B cell (primary cell): ENCODE results near the gene LARGE2. TPM values are rescaled to one million over a fixed set of nuclear protein-coding genes. Genes with fewer than 3 reads are reported as not detected.

Experiments
- ATAC-seq: fragments of 200-7000 bp; cut with Tn5 transposase; one replicate; pipeline ENCODE4 v1.10.0; 2021; ENCODE audit warnings: low read depth, mild to moderate bottlenecking, moderate number of reproducible peaks, moderate library complexity
- CTCF ChIA-PET: fragments of 350-600 bp; sonication (Branson Sonifier 250); formaldehyde crosslinking; loops from one replicate; lab custom pipeline; 2021; ENCODE audit warnings: antibody characterized with exemption, inconsistent platforms; lab: Charles Lee
- POLR2A ChIA-PET: fragments of 350-600 bp; sonication (Branson Sonifier 250); formaldehyde crosslinking; loops from one replicate; lab custom pipeline; 2021; ENCODE audit warnings: antibody characterized with exemption; lab: Charles Lee
- DNase-seq: peaks from one replicate; pipeline ENCODE4 v3.0.0; 2013
- H2AFZ ChIP-seq: 2 replicates; pipeline ENCODE4 v1.6.1; 2012; ENCODE audit warnings: mild to moderate bottlenecking, low read depth, low read length; ENCODE audit not compliant: insufficient read depth, poor library complexity, severe bottlenecking
- H3K27ac ChIP-seq, 2 donors: 1 replicate in 1 of 2; 2 replicates in 1 of 2; pipeline ENCODE4 v1.5.1; 2012 to 2013; ENCODE audit warnings: low read length in 2 of 2, mild to moderate bottlenecking in 2 of 2, moderate library complexity in 1 of 2
- H3K27me3 ChIP-seq, 4 experiments: fragments of 200-600 bp in 1 of 4; sonication (generic) in 1 of 4; replicated peaks in 1 of 4; 1 replicate in 2 of 4; 2 replicates in 2 of 4; pipeline versions ENCODE4 v1.6.1 to v1.7.0; 2013 to 2016; ENCODE audit warnings: low read length in 3 of 4, mild to moderate bottlenecking in 2 of 4, mixed read lengths in 1 of 4, moderate library complexity in 1 of 4; ENCODE audit not compliant: insufficient read depth in 4 of 4, control insufficient read depth in 3 of 4; ENCODE audit errors: control extremely low read depth in 1 of 4
- H3K36me3 ChIP-seq, 2 experiments: replicated peaks in 1 of 2; 1 replicate in 1 of 2; 2 replicates in 1 of 2; pipeline versions ENCODE4 v1.6.1 to v1.7.1; 2013; ENCODE audit warnings: low read length in 1 of 2; ENCODE audit not compliant: insufficient read depth in 2 of 2, control insufficient read depth in 1 of 2; ENCODE audit errors: control extremely low read depth in 1 of 2, extremely low read depth in 1 of 2
- H3K4me1 ChIP-seq, 2 donors: fragments of 200-600 bp in 1 of 2; sonication (generic) in 1 of 2; 1 replicate in 1 of 2; 2 replicates in 1 of 2; pipeline versions ENCODE4 v1.5.1 to v1.6.1; 2013 to 2017; ENCODE audit warnings: low read length in 2 of 2; ENCODE audit not compliant: control insufficient read depth in 2 of 2, insufficient read depth in 2 of 2
- H3K4me2 ChIP-seq: replicated peaks from 2 replicates; pipeline ENCODE3; 2012; ENCODE audit warnings: mild to moderate bottlenecking, low read depth, low read length; ENCODE audit not compliant: poor library complexity, severe bottlenecking
- H3K4me3 ChIP-seq, 5 experiments: fragments of 200-600 bp in 1 of 5; sonication (generic) in 1 of 5; 1 replicate in 3 of 5; 2 replicates in 2 of 5; pipeline versions ENCODE4 v1.5.1 to v1.7.0; 2011 to 2016; ENCODE audit warnings: low read length in 4 of 5, mild to moderate bottlenecking in 4 of 5, low read depth in 2 of 5, control low read depth in 1 of 5, moderate library complexity in 1 of 5; ENCODE audit not compliant: insufficient read depth in 1 of 5; ENCODE audit errors: control extremely low read depth in 1 of 5, extremely low read depth in 1 of 5
- H3K79me2 ChIP-seq: fragments of 200-600 bp; sonication (generic); one replicate; pipeline ENCODE4 v1.6.0; 2016; ENCODE audit warnings: low read length; ENCODE audit not compliant: control insufficient read depth, insufficient read depth
- H3K9ac ChIP-seq: fragments of 200-600 bp; sonication (generic); 2 replicates; pipeline ENCODE4 v1.6.1; 2017; ENCODE audit warnings: mild to moderate bottlenecking, low read length, moderate library complexity
- H3K9me3 ChIP-seq, 3 donors: one replicate each; pipeline versions ENCODE4 v1.6.1 to v1.7.1; 2013; ENCODE audit warnings: low read length in 2 of 3; ENCODE audit not compliant: control insufficient read depth in 2 of 3, insufficient read depth in 1 of 3; ENCODE audit errors: control extremely low read depth in 1 of 3
- H4K20me1 ChIP-seq: 2 replicates; pipeline ENCODE4 v1.6.0; 2012; ENCODE audit warnings: mild to moderate bottlenecking, low read length; ENCODE audit not compliant: insufficient read depth, control insufficient read depth, poor library complexity, severe bottlenecking
- H3K27ac Mint-ChIP-seq: one replicate; pipeline ENCODE4 v1.8.0; 2021; ENCODE audit warnings: mixed read lengths
- H3K27me3 Mint-ChIP-seq: one replicate; pipeline ENCODE4 v1.8.0; 2021; ENCODE audit warnings: mixed read lengths
- H3K4me1 Mint-ChIP-seq: one replicate; pipeline ENCODE4 v1.8.0; 2021; ENCODE audit warnings: mixed read lengths
- H3K4me3 Mint-ChIP-seq: one replicate; pipeline ENCODE4 v1.8.0; 2021; ENCODE audit warnings: mixed read lengths
- H3K9me3 Mint-ChIP-seq: one replicate; pipeline ENCODE4 v1.8.0; 2022; ENCODE audit warnings: mixed read lengths; ENCODE audit not compliant: insufficient read depth
- CTCF ChIP-seq: fragments of 200-600 bp; IDR thresholded peaks from one replicate; pipeline ENCODE4 v1.8.0; 2022; ENCODE audit warnings: antibody characterized with exemption, mild to moderate bottlenecking
- EZH2 ChIP-seq: IDR thresholded peaks from 2 replicates; pipeline ENCODE4 v1.6.1; 2012; ENCODE audit warnings: borderline replicate concordance, low read depth, mild to moderate bottlenecking, moderate library complexity, low read length; ENCODE audit not compliant: insufficient read depth, poor library complexity, severe bottlenecking
- WGBS: methylation state at CpG from one replicate; pipeline ENCODE4 v1.1.5; 2013; ENCODE audit warnings: missing lambda C conversion rate; ENCODE audit not compliant: insufficient coverage; 5-methylcytosine and 5-hydroxymethylcytosine counted together
- intact Hi-C: fragments of 100-400 bp; cut with micrococcal nuclease; formaldehyde crosslinking; loops from one replicate; pipeline ENCODE4 v1.10.0; 2022
- polyA plus RNA-seq: library from polyadenylated mRNA; depleted of rRNA; stranded (reverse); fragments of >200 nt; gene quantifications from 2 replicates; pipeline ENCODE4 v1.2.3, GENCODE V29; 2012
- total RNA-seq, 2 donors: library from RNA; stranded (reverse); fragments of 120-200 nt in 1 of 2; gene quantifications; 1 replicate in 1 of 2; 2 replicates in 1 of 2; pipeline versions ENCODE4 v1.2.3 to v1.2.4, GENCODE V29; 2013 to 2022

Gene LARGE2
- total and polyA plus RNA-seq, 2 donors (not counting 1 experiment from before 2014, with no cell fraction given), result 109 to 264 TPM

DNA sequence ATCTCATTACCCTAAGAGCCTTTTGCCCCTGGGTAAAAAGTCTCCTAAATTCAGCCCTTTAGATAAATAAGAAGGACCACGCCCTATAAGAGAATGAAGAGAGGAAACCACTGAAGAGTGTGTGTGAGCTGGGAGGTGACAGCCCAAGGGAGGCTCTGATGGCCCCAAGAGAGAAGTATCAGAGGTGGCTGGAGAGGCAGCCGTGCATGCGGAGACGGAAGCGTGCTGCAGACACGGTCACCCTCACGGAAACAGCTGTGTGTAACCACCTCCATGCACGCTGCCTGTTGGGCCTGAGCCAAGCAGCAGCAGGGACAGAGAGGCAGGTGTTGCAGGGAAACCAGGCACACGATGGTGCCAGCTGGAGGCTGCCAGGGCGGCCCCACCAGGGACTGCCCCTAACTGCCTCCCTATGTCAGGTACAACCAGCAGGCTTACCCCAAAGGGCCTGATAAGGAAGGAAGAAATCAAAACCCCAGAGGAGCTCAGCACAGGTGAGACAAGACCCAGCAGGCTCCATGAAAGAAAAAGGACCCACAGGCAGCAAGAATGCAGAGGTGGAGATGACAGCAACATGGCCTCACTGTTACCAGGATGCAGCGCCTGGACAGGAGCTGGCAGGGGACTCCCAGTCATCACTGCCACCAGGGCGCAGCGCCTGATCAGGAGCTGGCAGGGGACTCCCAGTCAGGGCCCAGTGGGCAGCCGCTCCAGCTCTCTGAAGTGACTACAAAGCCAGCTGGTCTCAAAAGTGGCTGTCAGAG, 7.8 kb downstream of the LARGE2 start:
- Histone ChIP-seq H3K27ac (peak overlapping the region; percentile 92 to 93), H3K9ac (peak overlapping the region; percentile 82), H3K36me3 (peaks cover 0 to 38% of the 10 kb centered on the region in 2 experiments), H3K79me2 (peaks cover 95% of the 10 kb centered on the region), H3K4me2 (peak overlapping the region; percentile 91), H3K9me3 (no peaks in the 10 kb centered on the region), H2AFZ (no peak overlapping the region), H3K4me3 (peak overlapping the region; percentile 26 to 95 (median 79)), H4K20me1 (peaks cover 37% of the 10 kb centered on the region), H3K4me1 (peaks cover 65 to 84% of the 10 kb centered on the region in 2 donors), H3K27me3 (no peaks in the 10 kb centered on the region)
- H3K27me3 Mint-ChIP-seq, result no peaks in the 10 kb centered on the region
- peak overlapping the region; percentile 95 for H3K4me3 Mint-ChIP-seq
- H3K27ac Mint-ChIP-seq, result peak overlapping the region; percentile 92
- TF ChIP-seq CTCF (no peak), EZH2 (no peak)
- peak; percentile 77 for ATAC-seq
- ChIA-PET POLR2A (interaction anchor here (0.6 to 10.9 kb wide), 11 partner anchors 9 to 1917 kb away, joined by 3 to 162 read pairs (median 4); partner anchors contain the start of genes CRY2, LARGE2, PEX16 and SLC35C1), CTCF (interaction anchor here (0.8 to 11.4 kb wide), 11 partner anchors 9 to 159 kb away, joined by 3 to 98 read pairs (median 6); partner anchors contain the start of genes LARGE2 and PEX16)
- 3% methylated on average over 13 of the region's 14 CpGs for WGBS
- H3K4me1 Mint-ChIP-seq, result peaks cover 93% of the 10 kb centered on the region
- intact Hi-C loops, result loop anchor here (1.0 to 10.0 kb wide), 8 partner anchors 8 to 1625 kb away; partner anchors contain the start of genes CELF1, CRY2 and SLC35C1
- no peaks in the 10 kb centered on the region for H3K9me3 Mint-ChIP-seq
- peak; percentile 94 for DNase-seq
